ENCODE results near the gene KRT1. TPM values are rescaled to one million over a fixed set of nuclear protein-coding genes. Genes with fewer than 3 reads are reported as not detected.

The KRT1 gene
- total RNA-seq, 2 experiments from 2014 or later, result not detected

DNA sequence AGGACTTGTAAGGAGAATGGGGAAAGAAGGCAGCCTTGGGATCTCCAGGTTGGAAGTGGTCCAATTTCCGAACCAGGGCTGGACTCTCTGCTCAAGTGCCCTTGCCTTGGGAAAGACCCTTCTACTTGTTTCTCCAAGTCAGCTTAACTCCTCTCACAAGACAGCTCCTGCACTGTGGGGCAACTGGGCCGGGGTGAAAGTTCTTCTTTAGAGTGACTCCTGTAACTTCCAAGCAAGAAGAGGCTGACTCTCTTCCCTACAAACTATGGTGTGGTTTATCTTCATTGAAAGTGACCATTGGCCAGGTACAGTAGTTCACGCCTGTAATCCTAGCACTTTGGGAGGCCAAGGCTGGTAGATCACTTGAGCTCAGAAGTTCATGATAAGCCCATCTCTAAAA, 13.7 kb downstream of the KRT1 start:
- H3K9me2 ChIP-seq (ENCODE audit: insufficient read depth, low read length), result no peaks in the 10 kb centered on the region
- ChIA-PET POLR2A (interaction anchor here (1.0 kb wide), 1 partner anchor 334 kb away, joined by 5 read pairs; no protein-coding TSS in a partner anchor), CTCF (ENCODE audit: unreplicated experiment) (no interaction called here)
- H4K20me1 ChIP-seq (ENCODE audit: insufficient read depth, low read length), result no peaks in the 10 kb centered on the region
- no peak overlapping the region for H3K4me3 ChIP-seq (ENCODE audit: low read depth, low read length, poor library complexity, severe bottlenecking)
- no peak for DNase-seq (ENCODE audit: low spot score)
- no peak overlapping the region for H2AFZ ChIP-seq (ENCODE audit: low read length)
- no peaks in the 10 kb centered on the region for H3K36me3 ChIP-seq (ENCODE audit: insufficient read depth, low read length)
- no peak overlapping the region for H3K4me2 ChIP-seq (ENCODE audit: low read length)
- intact Hi-C loops (cut with micrococcal nuclease; ENCODE audit: unreplicated experiment), result no loop called here
- no peaks in the 10 kb centered on the region for H3K79me2 ChIP-seq (ENCODE audit: insufficient read depth, low read depth, low read length)
- no peaks in the 10 kb centered on the region for H3K9me3 ChIP-seq (ENCODE audit: low read length)
- H3K27ac ChIP-seq (ENCODE audit: low read depth, low read length, poor library complexity, severe bottlenecking), result no peak overlapping the region
- no peak for TF ChIP-seq EZH2phosphoT487 (IDR thresholded peaks at IDR 0.05; ENCODE audit: borderline replicate concordance, low read depth, low read length)
- TF ChIP-seq, protein P1, sequence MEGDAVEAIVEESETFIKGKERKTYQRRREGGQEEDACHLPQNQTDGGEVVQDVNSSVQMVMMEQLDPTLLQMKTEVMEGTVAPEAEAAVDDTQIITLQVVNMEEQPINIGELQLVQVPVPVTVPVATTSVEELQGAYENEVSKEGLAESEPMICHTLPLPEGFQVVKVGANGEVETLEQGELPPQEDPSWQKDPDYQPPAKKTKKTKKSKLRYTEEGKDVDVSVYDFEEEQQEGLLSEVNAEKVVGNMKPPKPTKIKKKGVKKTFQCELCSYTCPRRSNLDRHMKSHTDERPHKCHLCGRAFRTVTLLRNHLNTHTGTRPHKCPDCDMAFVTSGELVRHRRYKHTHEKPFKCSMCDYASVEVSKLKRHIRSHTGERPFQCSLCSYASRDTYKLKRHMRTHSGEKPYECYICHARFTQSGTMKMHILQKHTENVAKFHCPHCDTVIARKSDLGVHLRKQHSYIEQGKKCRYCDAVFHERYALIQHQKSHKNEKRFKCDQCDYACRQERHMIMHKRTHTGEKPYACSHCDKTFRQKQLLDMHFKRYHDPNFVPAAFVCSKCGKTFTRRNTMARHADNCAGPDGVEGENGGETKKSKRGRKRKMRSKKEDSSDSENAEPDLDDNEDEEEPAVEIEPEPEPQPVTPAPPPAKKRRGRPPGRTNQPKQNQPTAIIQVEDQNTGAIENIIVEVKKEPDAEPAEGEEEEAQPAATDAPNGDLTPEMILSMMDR (conservative IDR thresholded peaks at IDR 0.05; ENCODE audit: low read length), result no peak
- BruUV-seq (replicated peaks), result no TSS peak
- no peaks in the 10 kb centered on the region for H3K4me1 ChIP-seq (ENCODE audit: insufficient read depth, low read length, poor library complexity, severe bottlenecking)

DNA sequence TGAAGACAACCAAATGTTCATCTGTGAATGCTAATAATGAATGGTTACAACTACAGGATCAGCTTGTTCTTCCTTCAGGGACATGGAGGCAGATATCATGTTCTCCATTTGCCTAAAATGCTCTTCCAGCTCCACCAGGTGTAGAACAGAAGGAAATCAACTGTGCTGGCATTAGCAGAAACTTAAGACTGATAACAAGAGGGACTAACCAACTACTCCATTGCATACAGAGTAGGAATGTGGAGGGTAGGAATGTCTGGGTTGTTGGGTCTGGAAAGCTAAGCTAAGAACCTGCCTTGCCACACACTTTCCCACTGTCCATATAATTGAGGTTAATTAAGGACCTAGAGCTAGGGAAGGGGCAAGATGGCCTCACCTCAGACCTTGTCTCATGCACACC, 16.8 kb downstream of the KRT1 start:
- CTCF ChIA-PET (ENCODE audit: unreplicated experiment), result no interaction called here
- Histone ChIP-seq H3K36me3 (ENCODE audit: insufficient read depth, low read length) (no peaks in the 10 kb centered on the region), H3K27ac (ENCODE audit: low read depth, low read length, poor library complexity, severe bottlenecking) (no peak overlapping the region), H2AFZ (ENCODE audit: low read length) (no peak overlapping the region), H3K4me2 (ENCODE audit: low read length) (no peak overlapping the region), H3K9me2 (ENCODE audit: insufficient read depth, low read length) (no peaks in the 10 kb centered on the region), H4K20me1 (ENCODE audit: insufficient read depth, low read length) (no peaks in the 10 kb centered on the region), H3K4me1 (ENCODE audit: insufficient read depth, low read length, poor library complexity, severe bottlenecking) (no peaks in the 10 kb centered on the region), H3K9me3 (ENCODE audit: low read length) (no peaks in the 10 kb centered on the region), H3K79me2 (ENCODE audit: insufficient read depth, low read depth, low read length) (no peaks in the 10 kb centered on the region), H3K4me3 (ENCODE audit: low read depth, low read length, poor library complexity, severe bottlenecking) (no peak overlapping the region)
- POLR2A ChIA-PET, result interaction anchor here (0.6 kb wide), 1 partner anchor 216 kb away, joined by 4 read pairs; no protein-coding TSS in a partner anchor
- DNase-seq (ENCODE audit: low spot score), result no peak
- TF ChIP-seq, protein P1 (conservative IDR thresholded peaks at IDR 0.05; ENCODE audit: low read length), result no peak
- TF ChIP-seq EZH2phosphoT487 (IDR thresholded peaks at IDR 0.05; ENCODE audit: borderline replicate concordance, low read depth, low read length), result no peak
- intact Hi-C loops (cut with micrococcal nuclease; ENCODE audit: unreplicated experiment), result no loop called here
- BruUV-seq (replicated peaks), result no TSS peak

DNA sequence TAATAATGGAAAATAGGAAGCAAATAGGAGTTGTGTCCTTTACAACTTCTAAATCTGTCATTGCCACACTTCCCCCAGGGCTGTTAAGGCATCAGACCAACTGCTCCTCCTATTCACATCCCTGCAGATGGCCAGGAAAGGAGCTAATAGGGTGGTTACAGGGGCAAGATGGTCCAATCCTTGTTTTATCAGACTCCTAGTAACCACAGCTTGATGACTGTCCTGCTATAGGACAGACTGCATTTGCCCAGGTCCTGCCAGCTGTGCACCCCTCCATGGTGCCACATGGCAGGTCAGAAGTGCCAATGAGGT, 17.3 kb downstream of the KRT1 start:
- intact Hi-C loops (cut with micrococcal nuclease; ENCODE audit: unreplicated experiment), result no loop called here
- ChIA-PET POLR2A (no interaction called here), CTCF (ENCODE audit: unreplicated experiment) (no interaction called here)
- no peak for DNase-seq (ENCODE audit: low spot score)
- BruUV-seq (replicated peaks), result no TSS peak
- H4K20me1 ChIP-seq (ENCODE audit: insufficient read depth, low read length), result no peaks in the 10 kb centered on the region
- no peak overlapping the region for H3K27ac ChIP-seq (ENCODE audit: low read depth, low read length, poor library complexity, severe bottlenecking)
- no peak overlapping the region for H3K4me3 ChIP-seq (ENCODE audit: low read depth, low read length, poor library complexity, severe bottlenecking)
- H3K79me2 ChIP-seq (ENCODE audit: insufficient read depth, low read depth, low read length), result no peaks in the 10 kb centered on the region
- no peak overlapping the region for H3K4me2 ChIP-seq (ENCODE audit: low read length)
- H3K9me2 ChIP-seq (ENCODE audit: insufficient read depth, low read length), result no peaks in the 10 kb centered on the region
- TF ChIP-seq EZH2phosphoT487 (IDR thresholded peaks at IDR 0.05; ENCODE audit: borderline replicate concordance, low read depth, low read length), result no peak
- TF ChIP-seq, protein P1 (conservative IDR thresholded peaks at IDR 0.05; ENCODE audit: low read length), result no peak
- no peaks in the 10 kb centered on the region for H3K9me3 ChIP-seq (ENCODE audit: low read length)
- no peaks in the 10 kb centered on the region for H3K4me1 ChIP-seq (ENCODE audit: insufficient read depth, low read length, poor library complexity, severe bottlenecking)
- H3K36me3 ChIP-seq (ENCODE audit: insufficient read depth, low read length), result no peaks in the 10 kb centered on the region
- no peak overlapping the region for H2AFZ ChIP-seq (ENCODE audit: low read length)

Data from OCI-LY7 (cell line).